ENCODE results near the gene ZBTB34.
"Not testable (repeated sequence)": the region's sequence is repeated elsewhere in the genome, so short reads cannot be mapped to it uniquely, and the experiment has no call there.

ZBTB34 gene, protein sequence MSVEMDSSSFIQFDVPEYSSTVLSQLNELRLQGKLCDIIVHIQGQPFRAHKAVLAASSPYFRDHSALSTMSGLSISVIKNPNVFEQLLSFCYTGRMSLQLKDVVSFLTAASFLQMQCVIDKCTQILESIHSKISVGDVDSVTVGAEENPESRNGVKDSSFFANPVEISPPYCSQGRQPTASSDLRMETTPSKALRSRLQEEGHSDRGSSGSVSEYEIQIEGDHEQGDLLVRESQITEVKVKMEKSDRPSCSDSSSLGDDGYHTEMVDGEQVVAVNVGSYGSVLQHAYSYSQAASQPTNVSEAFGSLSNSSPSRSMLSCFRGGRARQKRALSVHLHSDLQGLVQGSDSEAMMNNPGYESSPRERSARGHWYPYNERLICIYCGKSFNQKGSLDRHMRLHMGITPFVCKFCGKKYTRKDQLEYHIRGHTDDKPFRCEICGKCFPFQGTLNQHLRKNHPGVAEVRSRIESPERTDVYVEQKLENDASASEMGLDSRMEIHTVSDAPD

DNA sequence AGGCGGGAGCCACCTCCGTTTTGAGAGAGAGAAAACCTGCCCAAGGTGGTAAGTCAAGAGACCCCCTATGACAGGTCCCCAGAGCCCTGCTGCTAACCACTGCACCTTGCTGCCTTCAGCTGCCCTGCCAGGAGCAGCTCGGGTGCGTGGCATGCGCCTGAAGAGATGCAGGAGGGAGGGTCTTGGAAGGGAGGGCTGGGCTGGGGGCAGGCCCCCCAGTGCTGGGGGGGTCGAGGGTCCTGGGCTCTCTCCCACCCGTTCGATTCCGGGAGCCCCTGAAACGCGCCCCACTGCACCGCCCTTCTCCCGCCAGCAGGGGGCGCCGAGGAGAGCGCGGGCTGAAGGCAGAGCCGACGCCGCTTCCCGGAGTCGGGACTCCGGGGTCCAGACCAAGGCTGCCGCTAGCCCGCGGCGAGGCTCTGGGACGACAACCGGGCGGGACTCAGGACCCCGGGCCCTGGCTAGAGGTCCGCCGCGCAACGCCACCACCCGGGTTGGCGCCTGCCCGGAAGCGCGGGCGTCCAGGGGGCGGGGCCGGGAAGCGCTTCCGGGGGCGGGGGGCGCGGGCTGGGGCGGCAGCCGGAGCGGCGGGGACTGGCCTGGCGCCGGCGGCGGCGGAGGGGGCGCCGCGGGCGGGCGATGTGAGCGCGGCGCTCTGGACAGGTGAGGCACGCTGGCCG is at the start of gene ZBTB34:
ZBTB34 (plus strand) TSS at position 563 of the 680 bp plus-strand sequence. CDS start 18,761 bp downstream, outside the sequence.
- DNase-seq (ENCODE audit: low read depth): peak; percentile 25

DNA sequence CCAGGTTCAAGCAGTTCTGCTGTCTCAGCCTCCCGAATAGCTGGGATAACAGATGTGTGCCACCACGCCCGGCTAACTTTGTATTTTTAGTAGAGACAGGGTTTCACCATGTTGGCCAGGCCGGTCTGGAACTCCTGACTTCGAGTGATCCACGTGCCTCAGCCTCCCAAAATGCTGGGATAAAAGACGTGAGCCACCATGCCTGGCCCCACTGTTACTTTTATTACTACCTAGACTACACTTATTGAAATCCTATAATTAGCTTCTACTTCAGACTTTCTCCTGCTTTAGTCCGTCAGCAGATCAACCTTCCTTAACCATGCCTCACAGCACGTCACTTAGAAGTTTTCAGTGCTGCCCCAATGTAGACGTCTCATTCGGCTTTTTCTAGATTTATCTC is 47.4 kb upstream of the ZBTB34 start:
- DNase-seq (ENCODE audit: low read depth): no peak

DNA sequence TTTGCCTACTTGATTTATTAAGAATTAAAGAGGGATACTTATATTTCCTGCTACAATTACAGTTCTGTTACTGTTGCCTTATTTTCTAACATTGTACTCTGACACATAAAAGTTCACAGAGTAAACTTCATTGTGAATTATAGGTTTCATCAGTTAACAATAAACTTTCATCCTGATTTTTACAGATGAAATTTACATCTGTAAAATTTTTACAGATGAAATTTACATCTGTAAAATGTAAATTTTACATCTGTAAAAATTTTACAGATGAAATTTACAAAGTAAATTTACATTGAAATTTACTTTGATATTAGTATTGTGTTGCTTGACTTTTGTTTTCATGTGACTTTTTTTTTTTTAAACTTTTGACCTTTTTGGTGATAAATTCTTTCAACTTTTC is 46.3 kb upstream of the ZBTB34 start:
- DNase-seq (ENCODE audit: low read depth): no peak

DNA sequence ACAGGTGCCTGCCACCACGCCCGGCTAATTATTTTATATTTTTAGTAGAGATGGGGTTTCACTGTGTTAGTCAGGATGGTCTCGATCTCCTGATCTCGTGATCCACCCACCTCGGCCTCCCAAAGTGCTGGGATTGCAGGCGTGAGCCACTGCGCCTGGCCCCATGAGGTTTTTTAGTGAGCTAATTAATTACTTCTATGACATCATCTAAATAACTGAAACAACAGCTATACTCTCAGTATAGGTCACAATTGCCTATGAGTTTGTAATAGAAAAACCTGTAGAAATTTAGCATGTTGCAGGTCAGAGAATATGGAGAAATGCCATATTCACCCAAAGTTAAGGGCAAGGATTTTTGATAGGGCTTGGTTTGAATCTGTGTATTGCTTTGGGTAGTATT is 42.8 kb upstream of the ZBTB34 start:
- not testable (repeated sequence) for DNase-seq (ENCODE audit: low read depth)

DNA sequence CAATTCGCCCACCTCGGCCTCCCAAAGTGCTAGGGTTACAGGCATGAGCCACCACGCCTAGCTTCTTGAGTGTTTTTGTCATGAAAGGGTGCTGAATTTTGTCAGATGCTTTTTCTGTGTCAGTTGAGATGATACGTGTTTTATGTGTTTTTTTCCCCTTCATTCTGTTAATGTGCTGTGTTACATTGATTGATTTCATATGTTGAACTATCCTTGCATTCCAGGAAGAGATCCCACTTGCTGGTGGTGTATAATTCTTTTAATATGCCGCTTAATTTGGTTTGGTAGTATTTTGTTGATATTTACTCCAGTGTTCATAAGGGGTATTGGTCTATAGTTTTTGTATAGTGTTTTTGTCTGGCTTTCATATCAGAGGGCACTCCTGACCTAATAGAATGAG is 42.0 kb upstream of the ZBTB34 start:
- no peak for DNase-seq (ENCODE audit: low read depth)

DNA sequence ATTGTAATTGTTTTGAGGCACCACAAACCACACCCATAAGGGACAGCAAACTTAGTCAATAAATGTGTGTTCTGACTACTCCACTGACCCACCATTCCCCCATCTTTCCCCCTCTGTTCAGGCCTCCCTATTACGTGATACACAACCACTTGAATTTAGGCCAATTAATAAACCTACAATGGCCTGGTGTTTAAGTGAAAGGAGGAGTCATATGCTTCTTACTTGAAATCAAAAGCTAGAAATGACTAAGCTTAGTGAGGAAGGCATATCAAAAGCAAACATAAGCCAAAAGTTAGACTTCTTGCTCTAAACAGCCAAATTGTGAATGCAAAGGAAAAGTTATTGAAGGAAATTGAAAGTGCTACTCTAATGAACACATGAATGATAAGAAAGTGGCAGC is 41.0 kb upstream of the ZBTB34 start:
- DNase-seq (ENCODE audit: low read depth): no peak

DNA sequence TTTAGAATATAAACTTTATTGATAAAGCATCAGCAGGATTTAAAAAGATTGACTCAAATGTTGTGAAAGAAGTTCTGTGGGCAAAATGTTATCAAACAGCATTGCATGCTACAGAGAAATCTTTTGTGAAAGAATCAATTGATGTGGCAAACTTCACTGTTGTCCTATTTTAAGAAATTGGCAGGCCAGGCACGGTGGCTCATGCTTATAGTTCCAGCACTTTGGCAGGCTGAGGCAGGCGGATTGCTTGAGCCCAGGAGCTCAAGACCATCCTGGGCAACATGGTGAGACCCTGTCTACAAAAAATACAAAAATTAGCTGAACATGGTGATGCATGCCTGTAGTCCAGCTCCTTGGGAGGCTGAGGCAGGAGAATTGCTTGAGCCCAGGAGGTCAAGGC is 38.2 kb upstream of the ZBTB34 start:
- DNase-seq (ENCODE audit: low read depth): no peak

DNA sequence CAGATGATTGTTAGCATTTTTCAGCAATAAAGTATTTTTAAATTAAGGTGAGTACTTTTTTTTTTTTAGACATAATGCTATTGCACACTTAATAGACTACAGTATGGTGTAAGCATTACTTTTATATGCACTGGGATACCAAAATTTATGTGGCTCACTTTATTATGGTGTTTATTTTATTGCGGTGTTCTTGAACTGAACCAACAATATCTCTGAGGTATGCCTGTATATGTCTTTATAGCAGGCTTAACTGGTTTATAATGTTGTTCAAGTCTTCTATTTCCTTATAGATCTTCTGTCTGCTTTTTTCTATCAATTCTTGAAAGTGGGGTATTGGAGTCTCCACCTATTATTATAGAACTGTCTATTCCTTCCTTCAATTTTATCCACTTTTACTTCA is 37.6 kb upstream of the ZBTB34 start:
- no peak for DNase-seq (ENCODE audit: low read depth)

DNA sequence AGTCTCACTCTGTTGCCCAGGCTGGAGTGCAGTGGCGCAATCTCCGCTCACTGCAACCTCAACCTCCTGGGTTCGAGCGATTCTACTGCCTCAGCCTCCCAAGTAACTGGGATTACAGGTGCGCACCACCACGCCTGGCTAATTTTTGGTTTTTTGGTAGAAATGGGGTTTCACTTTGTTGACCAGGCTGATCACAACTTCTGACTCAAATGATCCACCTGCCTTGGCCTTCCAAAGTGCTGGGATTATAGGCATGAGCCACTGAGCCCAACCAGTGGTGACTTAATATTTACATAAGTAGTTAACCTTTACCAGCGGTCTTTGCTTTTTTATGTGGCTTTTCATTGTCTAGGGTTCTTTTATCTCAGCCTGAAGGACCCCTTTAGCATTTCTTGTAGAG is 36.4 kb upstream of the ZBTB34 start:
- DNase-seq (ENCODE audit: low read depth): not testable (repeated sequence)

DNA sequence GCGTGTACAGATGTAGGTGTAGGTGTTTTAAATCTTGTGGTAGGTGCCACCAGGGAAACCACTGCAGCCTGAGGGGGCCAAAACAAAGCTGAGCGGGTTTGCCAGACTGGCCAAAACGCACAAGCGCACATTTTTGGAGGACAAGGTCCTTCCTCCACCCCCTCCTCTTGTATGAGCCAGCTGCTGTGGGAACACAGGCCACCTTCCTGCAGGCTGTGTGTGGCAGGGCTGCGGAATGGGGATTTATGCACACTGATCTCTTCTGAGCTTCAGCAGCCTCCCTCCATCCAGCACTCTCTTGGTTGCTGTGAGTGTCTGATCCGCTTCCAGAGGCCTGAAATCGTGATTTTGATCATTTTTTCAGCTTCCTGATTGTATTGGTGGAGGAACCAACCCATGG is 33.2 kb upstream of the ZBTB34 start:
- DNase-seq (ENCODE audit: low read depth): no peak

DNA sequence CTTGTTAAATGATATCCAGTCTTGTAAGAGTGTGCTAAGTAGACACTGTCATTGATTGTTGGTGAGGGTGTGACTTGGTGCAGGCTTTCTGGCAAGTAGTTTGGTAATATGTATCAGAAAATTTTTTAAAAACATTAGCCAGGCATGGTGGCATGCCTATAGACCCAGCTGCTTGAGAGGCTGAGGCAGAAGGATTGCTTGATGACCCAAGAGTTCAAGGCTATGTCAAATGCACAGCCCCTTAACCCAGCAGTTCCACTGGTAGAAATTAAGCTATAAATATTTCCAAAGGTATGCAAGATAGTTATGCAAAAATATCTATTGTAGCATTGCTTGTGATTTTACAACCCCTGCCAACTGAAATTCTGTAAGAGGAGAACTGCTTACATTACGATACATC is 31.4 kb upstream of the ZBTB34 start:
- DNase-seq (ENCODE audit: low read depth): no peak

DNA sequence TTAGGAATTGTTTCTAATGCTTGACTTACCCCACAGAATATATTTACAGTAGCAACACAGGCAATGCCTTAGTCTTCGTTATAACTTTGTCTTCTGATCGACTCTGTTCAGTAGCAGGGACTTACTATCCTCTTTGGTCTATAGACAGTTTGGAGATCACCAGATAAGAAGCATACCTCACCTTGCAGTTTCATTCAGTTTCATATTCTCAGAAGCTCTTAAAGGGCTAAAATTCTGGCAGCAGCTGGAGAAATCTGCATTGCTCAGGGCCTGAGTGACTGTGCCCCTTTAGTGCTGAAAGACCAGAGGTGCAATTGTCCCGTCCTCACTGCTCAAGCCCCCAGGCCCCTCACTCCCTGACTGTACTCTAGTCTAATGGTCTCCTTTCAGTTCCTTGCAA is 29.6 kb upstream of the ZBTB34 start:
- no peak for DNase-seq (ENCODE audit: low read depth)

DNA sequence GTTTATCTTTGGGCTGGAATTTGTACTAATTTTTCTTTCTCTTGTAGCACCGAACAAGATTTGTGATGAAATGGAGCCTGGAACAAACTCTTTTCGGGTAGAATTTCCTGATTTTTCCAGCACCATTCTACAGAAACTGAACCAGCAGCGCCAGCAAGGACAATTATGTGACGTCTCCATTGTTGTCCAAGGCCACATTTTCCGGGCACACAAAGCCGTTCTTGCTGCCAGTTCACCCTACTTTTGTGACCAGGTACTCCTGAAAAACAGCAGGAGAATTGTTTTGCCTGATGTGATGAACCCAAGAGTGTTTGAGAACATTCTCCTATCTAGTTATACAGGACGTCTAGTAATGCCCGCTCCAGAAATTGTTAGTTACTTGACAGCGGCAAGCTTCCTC is 28.0 kb upstream of the ZBTB34 start:
- no peak for DNase-seq (ENCODE audit: low read depth)

DNA sequence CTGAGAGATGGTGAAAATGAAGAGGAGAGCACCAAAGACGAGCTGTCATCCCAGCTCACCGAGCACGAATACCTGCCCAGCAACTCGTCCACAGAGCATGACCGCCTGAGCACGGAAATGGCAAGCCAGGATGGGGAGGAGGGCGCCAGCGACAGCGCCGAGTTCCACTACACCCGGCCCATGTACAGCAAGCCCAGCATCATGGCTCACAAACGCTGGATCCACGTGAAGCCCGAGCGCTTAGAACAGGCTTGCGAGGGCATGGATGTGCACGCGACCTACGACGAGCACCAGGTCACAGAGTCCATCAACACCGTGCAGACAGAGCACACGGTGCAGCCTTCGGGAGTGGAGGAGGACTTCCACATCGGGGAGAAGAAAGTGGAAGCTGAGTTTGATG is 27.4 kb upstream of the ZBTB34 start:
- no peak for DNase-seq (ENCODE audit: low read depth)

DNA sequence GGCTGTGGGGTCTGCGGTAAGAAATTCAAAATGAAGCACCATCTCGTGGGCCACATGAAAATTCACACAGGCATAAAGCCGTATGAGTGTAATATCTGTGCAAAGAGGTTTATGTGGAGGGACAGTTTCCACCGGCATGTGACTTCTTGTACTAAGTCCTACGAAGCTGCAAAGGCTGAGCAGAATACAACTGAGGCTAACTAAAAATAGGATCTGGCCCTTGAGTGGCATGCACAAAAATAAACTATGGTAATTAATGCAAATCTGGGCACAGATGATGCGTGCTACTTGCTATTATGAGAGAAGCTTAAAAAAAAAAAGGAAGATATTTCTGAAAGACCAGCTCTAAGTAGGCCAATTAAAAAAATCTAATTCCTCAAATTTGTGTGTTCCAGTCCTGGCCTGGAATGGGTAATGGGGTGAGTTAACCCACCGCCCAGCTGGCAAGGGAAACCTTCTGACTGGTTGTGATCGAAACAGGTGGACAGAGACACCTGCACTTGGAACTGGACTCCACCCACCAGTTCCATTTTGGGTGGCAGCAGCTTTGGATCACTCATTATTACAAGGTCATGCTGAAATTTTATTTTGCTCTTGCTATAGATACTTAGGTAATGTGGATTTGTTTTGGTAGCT is 26.6 kb upstream of the ZBTB34 start:
- no peak for DNase-seq (ENCODE audit: low read depth)

DNA sequence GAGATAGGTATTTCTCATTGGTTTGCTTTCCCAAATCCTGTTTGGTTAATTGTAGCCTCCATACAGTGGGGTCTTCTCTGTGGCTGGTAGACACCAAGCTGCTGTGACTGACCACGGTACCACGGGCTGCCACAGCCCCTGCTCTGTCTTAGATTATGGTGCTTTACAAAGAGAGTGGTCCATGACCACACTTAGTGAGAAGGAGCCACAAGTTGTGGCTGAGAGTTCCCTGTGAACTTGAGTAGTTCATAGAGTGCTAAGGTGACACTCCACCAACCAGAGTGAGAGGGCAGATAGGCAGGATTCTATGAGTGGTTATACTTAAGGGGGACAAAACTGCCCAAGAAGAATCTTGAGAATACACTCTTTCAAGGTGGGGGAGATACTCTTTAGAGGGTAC is 25.8 kb upstream of the ZBTB34 start:
- no peak for DNase-seq (ENCODE audit: low read depth)

DNA sequence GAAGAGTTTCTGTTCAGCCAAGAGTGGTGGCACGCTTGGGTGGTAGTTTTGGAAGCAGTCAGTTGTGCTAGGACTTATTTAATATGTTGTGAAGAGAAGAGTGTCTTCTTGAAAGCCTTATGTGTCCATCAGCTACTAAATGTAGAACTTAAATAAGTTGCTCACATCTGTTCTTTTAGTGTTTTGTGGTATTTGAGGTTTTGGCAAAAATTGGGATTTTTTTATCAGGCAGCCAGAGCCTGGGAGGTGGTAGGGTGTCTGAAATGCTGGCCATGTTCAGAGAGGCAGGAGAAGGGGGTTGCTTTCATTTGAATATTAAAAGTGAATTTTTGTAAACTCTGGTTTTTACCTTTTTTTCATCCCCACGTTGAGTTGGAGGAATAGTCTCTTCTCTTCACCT is 24.2 kb upstream of the ZBTB34 start:
- no peak for DNase-seq (ENCODE audit: low read depth)

DNA sequence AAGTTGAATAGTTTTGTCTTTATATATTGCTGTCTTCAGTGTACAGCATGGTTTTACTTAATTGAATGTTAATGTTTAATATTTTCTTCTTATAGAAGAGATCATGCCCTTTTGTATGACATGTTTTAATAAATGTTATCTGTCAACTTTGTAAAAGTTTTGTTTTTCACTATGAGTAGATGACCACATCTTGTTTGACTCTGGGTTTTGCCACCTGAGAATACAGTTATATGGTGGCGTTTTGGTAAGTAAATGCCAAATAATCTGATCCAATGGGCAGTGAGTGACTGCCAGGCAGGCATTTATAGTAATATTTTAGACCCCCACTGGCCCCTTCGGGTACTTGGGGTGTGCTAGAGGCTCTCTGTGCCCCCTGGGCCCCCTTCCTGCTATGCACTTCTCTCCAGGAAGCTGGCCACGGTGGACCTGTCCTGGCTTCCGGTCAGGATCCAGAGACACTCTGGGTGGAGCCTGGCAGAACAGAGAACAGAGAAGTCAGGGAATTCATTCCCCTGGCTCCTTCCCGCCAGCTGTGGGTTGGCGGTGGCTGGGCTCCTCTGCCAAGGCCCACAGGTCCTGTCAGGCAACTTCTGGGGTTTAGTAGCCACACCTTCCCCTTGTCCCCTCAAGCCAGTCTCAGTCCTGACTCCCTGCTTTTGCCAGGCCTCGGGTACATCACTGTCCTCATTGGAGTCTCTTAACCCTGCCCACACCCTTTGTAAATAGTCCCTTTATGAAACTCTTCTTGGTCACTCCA is 22.2 kb upstream of the ZBTB34 start:
- DNase-seq (ENCODE audit: low read depth): no peak

DNA sequence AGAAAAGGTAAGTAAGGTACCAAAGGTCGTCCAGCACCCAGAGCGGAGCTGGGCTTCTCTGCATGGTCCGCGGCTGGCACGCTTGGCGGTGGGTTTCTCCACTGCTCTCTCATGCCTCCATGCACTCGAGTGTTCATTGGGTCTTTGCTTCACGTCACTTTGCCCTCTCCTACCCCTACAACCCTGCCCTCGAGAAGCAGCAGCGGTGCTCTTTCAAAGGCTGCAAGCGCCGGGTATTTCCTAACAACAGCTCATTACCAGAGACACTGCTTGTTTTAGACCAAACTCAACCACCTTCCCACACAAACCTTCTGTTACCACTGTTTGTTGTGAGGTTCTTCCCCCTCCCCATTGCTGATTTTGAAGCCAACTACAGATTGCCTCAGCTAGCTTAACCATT is 21.5 kb upstream of the ZBTB34 start:
- DNase-seq (ENCODE audit: low read depth): no peak

DNA sequence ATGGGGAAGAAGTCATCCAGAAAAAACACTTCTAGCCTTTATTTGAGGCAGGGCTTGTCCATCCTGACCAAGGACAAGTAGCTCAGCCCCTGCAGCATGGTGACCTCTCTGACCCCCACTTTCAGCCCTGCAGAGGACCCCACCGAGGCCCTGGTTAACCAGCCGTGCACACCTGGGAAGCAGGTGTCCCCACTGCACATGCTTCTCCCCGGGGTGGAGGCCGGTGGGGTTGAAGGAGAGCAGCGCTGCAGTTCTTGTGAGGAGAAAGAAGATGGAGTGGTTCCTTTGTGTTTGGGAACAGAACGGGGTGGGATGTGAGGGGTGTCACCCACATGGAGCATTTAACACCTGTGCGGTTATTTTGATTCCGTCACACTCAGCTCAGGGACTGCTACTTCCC is 21.1 kb upstream of the ZBTB34 start:
- no peak for DNase-seq (ENCODE audit: low read depth)

DNA sequence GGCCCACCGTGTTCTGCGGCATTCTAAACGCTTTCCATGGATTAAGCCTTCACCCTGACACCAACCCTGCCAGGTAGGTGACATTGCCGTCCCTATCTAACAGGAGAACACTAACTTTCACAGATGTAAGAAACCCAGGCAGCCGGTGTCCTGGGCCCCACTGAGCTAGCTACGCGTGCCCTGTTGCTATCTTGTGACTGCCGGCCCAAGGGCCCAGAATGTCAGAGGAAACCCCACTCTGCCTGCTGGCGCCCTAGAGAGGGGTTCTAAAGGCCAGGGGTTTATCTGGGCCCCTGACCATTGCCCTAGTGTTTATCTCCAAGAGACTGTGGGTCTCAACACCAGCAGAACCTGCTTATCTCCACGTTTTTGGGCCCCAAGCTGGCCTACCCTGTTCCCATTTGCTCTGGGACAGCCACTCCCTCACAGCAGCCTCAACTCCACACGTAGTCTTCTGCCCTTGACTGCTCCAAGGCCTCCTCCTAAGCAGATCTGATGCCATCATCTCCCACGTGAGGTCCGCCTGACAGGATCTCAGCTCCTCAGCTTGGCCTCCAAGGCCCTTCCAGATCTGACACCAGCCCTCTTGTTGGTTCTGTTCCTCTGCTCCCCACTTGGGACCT is 18.1 kb upstream of the ZBTB34 start:
- DNase-seq (ENCODE audit: low read depth): no peak
